Neural progenitor cell (in vitro differentiated cells): Measurements from ENCODE around the gene NDUFV3.
"Not testable (repeated sequence)": the region's sequence is repeated elsewhere in the genome, so short reads cannot be mapped to it uniquely, and the experiment has no call there.

Source experiments
- CTCF ChIP-seq: fragments of 200-600 bp; sonication (generic); IDR thresholded peaks from 2 replicates; pipeline ENCODE4 v1.5.1; 2017; ENCODE audit warnings: antibody characterized with exemption, mild to moderate bottlenecking
- EZH2 ChIP-seq: fragments of 200-600 bp; sonication (generic); IDR thresholded peaks from 2 replicates; pipeline ENCODE4 v1.6.1; 2017; ENCODE audit warnings: antibody characterized with exemption, mild to moderate bottlenecking, moderate library complexity
- EZH2phosphoT487 ChIP-seq: fragments of 200-600 bp; sonication (generic); IDR thresholded peaks from 2 replicates; pipeline ENCODE4 v1.6.1; 2017; ENCODE audit warnings: antibody characterized with exemption

- not testable (repeated sequence) for TF ChIP-seq EZH2, CTCF, EZH2phosphoT487
These were observed 58.1 kb downstream of the NDUFV3 start for GRCh38 chr21:42951193-42951592.
